ENCODE measurements around the gene KRTAP5-8.
"Not testable (repeated sequence)": the region's sequence is repeated elsewhere in the genome, so short reads cannot be mapped to it uniquely, and the experiment has no call there.

KRTAP5-8 gene

GRCh38 chr11:71537977-71538665 lies at the start of gene KRTAP5-8:
Gene KRTAP5-8 (plus strand): TSS chr11:71538025. CDS start chr11:71538056, 31 bp downstream.
- DNase-seq (ENCODE audit: low read depth): not testable (repeated sequence)

GRCh38 chr11:71488681-71489270 lies 49.0 kb upstream of the KRTAP5-8 start:
- no peak for DNase-seq (ENCODE audit: low read depth)

GRCh38 chr11:71489311-71490043 lies 48.3 kb upstream of the KRTAP5-8 start:
- no peak for DNase-seq (ENCODE audit: low read depth)

GRCh38 chr11:71490044-71490730 lies 47.6 kb upstream of the KRTAP5-8 start:
- no peak for DNase-seq (ENCODE audit: low read depth)

GRCh38 chr11:71490731-71491390 lies 47.0 kb upstream of the KRTAP5-8 start:
- DNase-seq (ENCODE audit: low read depth): no peak

- DNase-seq (ENCODE audit: low read depth): no peak
These were observed 46.3 kb upstream of the KRTAP5-8 start for GRCh38 chr11:71491531-71491930.

GRCh38 chr11:71491940-71492339 lies 45.9 kb upstream of the KRTAP5-8 start:
- no peak for DNase-seq (ENCODE audit: low read depth)

- no peak for DNase-seq (ENCODE audit: low read depth)
These were observed 42.3 kb upstream of the KRTAP5-8 start for GRCh38 chr11:71495286-71496230.

- DNase-seq (ENCODE audit: low read depth): no peak
These were observed 41.4 kb upstream of the KRTAP5-8 start for GRCh38 chr11:71496421-71496820.

GRCh38 chr11:71498091-71498490 lies 39.7 kb upstream of the KRTAP5-8 start:
- DNase-seq (ENCODE audit: low read depth): no peak

GRCh38 chr11:71499125-71499524 lies 38.7 kb upstream of the KRTAP5-8 start:
- DNase-seq (ENCODE audit: low read depth): no peak

- DNase-seq (ENCODE audit: low read depth): no peak
These were observed 38.3 kb upstream of the KRTAP5-8 start for GRCh38 chr11:71499546-71499945.

GRCh38 chr11:71500601-71501021 lies 37.2 kb upstream of the KRTAP5-8 start:
- no peak for DNase-seq (ENCODE audit: low read depth)

GRCh38 chr11:71501071-71501985 lies 36.5 kb upstream of the KRTAP5-8 start:
- DNase-seq (ENCODE audit: low read depth): no peak

GRCh38 chr11:71502026-71502425 lies 35.8 kb upstream of the KRTAP5-8 start:
- no peak for DNase-seq (ENCODE audit: low read depth)

- no peak for DNase-seq (ENCODE audit: low read depth)
These were observed 34.9 kb upstream of the KRTAP5-8 start for GRCh38 chr11:71502871-71503435.

GRCh38 chr11:71504531-71504930 lies 33.3 kb upstream of the KRTAP5-8 start:
- no peak for DNase-seq (ENCODE audit: low read depth)

- no peak for DNase-seq (ENCODE audit: low read depth)
These were observed 32.8 kb upstream of the KRTAP5-8 start for GRCh38 chr11:71505001-71505400.

GRCh38 chr11:71505781-71506180 lies 32.0 kb upstream of the KRTAP5-8 start:
- DNase-seq (ENCODE audit: low read depth): no peak
